Measurements from ENCODE around the gene NANOGP8.
"Not testable (repeated sequence)": the region's sequence is repeated elsewhere in the genome, so short reads cannot be mapped to it uniquely, and the experiment has no call there.

Gene NANOGP8

GRCh38 chr15:35092311-35092710 is 7.2 kb upstream of the NANOGP8 start:
- DNase-seq = no peak

GRCh38 chr15:35090104-35090807 is 5.2 kb upstream of the NANOGP8 start:
- DNase-seq = no peak

DNA sequence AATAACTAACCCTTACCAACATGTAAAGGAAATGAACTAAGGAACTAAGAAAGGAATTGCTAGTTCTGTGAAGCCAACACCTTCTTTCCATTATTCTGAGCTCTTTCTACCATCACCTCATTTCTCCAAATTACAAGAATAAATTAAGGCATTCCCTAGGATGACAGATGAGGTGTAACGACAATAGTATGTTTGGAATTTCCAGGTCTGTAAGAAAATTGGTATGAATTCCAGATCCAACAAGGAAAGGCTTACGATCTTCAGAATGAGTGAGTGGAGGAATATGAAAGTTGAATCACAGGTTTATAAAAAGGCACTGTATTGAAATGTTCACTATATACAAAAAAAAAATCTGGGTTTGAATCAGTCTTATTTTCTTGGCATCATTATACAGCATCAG is 4.5 kb upstream of the NANOGP8 start:
- no peak for DNase-seq

DNA sequence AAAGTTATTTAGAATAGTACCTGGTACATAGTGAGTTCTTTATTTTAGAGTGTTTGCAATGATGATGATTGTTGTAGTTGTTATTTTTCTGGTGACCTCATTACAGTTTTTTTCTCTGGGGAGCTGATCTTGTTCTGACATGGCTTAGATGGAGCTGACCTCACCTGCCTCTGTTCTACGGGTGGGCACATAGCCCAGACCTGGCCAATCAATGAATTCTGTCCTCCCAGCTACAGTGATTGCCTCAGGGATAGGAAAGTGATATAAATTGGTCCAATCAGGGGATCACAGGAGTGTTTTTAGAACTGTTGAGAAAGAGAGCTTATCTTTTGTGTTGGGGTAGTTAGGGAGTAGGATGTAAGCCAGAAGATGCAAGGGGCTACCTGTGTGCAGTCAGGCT is 3.2 kb upstream of the NANOGP8 start:
- DNase-seq = no peak

GRCh38 chr15:35087759-35088158 is 2.7 kb upstream of the NANOGP8 start:
- DNase-seq = no peak

GRCh38 chr15:35082371-35083348 is 2.4 kb downstream of the NANOGP8 start:
- DNase-seq = not testable (repeated sequence)

DNA sequence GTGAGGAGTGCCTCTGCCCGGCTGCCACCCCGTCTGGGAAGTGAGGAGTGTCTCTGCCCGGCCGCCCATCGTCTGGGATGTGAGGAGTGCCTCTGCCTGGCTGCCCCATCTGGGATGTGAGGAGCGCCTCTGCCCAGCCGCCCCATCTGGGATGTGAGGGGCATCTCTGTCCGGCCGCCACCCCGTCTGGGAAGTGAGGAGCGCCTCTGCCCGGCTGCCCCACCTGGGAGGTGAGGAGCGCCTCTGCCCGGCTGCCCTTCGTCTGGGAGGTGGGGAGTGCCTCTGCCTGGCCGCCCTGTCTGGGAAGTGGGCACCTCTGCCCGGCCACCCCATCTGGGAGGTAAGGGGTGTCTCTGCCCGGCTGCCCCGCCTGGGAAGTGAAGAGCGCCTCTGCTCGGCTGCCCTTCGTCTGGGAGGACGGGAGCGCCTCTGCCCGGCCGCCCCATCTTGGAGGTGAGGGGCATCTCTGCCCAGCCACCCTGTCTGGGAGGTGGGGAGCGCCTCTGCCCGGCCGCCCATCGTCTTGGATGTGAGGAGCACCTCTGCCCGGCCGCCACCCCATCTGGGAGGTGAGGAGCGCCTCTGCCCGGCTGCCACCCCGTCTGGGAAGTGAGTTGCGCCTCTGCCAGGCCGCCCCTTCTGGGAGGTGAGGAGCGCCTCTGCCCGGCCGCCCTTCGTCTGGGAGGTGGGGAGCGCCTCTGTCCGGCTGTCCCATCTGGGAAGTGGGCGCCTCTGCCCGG is 3.3 kb downstream of the NANOGP8 start:
- not testable (repeated sequence) for DNase-seq

- no peak for DNase-seq
Observed at GRCh38 chr15:35080226-35080625, 4.9 kb downstream of the NANOGP8 start.

DNA sequence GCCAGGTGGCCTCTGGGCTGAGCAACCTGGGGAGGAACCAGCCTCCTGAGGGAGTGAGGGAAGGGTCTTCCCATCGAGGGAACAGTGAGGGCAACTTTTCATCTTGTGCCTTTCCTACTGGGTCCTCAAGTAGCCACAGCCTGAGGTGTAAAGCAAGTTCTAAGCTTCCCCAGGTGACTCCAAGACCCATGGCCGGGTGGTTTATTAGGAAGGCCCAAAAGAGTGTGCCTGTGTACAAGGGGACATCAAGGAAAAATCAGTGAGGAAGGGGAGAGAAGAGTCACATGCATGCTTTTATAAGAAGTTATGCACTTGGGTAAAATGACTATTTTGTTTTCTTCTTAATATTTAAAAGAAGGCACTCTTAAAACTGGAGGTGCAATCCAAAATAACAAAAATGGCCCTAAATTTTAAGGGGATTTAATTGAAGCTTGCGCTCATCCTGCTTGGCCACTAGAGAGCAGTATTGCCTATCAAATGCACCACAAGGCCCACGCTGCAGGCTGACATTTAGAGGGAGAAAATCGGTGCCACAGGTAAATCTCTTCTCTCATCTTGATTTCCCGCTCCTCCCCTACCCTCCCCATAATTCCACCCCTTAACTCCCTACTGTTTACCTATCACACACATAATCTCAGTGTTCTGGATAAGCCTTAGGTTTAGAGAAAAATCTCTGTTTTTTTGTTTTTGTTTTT is 6.7 kb downstream of the NANOGP8 start:
- peak; percentile 48 for DNase-seq

GRCh38 chr15:35071106-35071505 is 14.0 kb downstream of the NANOGP8 start:
- DNase-seq = no peak

DNA sequence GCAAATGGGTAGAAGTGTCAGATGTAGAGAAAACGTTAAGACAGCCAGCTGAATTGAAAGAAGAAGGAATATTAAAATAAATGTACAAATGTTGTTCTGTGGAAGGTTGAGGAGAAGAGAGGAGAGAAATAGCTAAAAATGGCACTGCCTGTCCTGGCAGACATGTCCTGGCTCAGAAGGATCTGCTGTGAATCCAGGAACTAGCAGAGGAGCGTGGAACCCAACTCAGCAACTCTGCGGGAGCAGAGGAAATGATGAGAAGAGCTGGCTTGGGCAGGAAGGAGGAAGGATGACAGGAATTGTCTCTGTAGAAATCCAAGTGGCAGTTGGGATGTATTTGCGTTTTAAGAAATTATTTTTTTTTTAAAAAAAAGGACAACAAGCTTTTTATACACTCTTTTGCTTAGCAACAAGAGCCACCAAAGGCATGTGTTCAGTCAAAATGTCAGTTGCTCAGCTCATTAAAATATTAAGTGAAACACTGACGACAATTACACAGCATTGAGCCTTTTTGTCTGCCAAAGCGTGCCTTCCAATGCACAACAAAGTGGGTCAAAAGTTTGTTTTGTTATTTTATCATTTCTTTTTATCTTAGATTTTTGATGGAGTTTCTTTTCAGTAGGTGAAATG is 16.1 kb downstream of the NANOGP8 start:
- DNase-seq = no peak

DNA sequence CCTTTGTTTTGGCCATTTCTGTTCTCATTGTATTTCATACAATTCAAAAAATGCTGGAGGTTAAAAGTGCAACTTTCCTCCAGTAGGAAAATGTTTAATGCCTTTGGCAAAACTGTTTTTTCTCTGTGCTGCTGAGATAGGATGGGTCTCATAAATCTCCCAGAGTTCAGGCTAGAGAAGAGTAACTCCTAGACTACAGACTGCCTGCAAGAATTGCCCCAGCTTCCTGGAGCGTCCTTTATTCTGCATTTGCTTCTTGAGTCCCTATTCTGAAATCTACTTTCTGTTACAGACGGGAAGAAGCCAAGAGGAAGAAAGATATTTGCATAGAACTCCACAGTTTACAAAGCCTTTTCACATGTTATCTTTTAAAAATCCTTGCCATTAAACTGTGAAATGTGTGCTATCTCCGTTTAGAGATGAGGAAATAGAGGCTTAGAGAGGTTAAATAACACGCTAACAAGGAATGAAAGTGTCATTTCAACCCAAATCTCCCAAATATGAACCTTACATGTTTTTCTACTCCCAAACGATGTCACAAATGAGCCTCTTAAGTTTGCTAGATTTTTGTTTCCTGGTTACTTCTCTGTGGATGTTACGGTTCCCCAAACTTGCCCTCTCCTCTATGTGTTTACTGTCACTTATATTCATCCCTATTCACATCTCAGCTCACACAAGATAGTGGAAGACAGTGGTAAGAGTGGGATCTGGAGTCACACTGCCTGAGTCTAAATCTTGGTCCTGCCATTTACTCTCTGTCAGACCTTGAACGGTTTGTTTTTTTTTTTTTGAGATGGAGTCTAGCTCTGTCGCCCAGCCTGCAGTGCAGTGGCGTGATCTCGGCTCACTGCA is 17.4 kb downstream of the NANOGP8 start:
- DNase-seq = no peak

GRCh38 chr15:35066094-35066493 is 19.0 kb downstream of the NANOGP8 start:
- DNase-seq = no peak

GRCh38 chr15:35064576-35065190 is 20.4 kb downstream of the NANOGP8 start:
- DNase-seq = no peak

GRCh38 chr15:35062738-35063099 is 22.4 kb downstream of the NANOGP8 start:
- DNase-seq = no peak

- no peak for DNase-seq
Observed at GRCh38 chr15:35061825-35062737, 23.0 kb downstream of the NANOGP8 start.

DNA sequence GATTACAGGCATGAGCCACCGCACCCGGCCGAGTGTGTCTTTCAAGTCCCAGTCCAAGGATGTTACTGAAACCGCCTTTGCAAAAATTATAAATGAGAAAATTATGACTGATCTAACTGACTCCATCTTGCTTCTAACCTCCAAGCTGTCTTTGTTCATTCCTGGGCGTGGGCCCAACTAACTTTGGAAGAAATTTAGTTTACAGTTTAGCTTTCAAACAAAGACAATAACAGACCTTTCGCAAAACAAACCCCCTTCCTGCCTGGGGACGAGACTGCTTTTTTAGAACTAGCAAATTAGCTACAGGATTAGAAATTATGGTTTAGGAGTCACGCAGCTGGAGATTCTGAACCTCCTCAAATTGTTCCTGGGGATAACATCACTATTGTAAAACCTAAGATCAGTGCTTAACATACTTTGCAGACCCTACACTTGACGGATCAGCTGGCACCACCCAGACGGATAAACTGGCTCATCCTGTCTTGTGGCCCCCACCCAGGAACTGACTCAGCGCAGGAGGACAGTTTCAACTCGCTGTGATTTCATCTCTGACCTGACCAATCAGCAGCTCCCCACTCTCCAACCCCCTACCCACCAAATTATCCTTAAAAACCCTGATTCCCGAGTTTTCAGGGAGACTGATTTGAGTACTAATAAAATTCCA is 23.8 kb downstream of the NANOGP8 start:
- DNase-seq = no peak

GRCh38 chr15:35060591-35060990 is 24.5 kb downstream of the NANOGP8 start:
- DNase-seq = no peak

GRCh38 chr15:35058534-35059054 is 26.5 kb downstream of the NANOGP8 start:
- DNase-seq = no peak

Data from activated CD4-positive, alpha-beta T cell treated with anti-CD3 and anti-CD28 coated beads for 48 hours (primary cell).